GM10266 (cell line): Measurements from ENCODE around the gene ZNF14.

ENCODE experiments used
- DNase-seq: peaks from one replicate; pipeline ENCODE4 v3.0.0; 2012; ENCODE audit errors: extremely low spot score
- TF ChIP-seq, protein P1 (sequence below): IDR thresholded peaks from 2 replicates; pipeline ENCODE4 v1.5.1; 2012; ENCODE audit warnings: mild to moderate bottlenecking, low read depth; ENCODE audit not compliant: control insufficient read depth, insufficient read depth; ENCODE audit errors: missing control alignments

Gene ZNF14

DNA sequence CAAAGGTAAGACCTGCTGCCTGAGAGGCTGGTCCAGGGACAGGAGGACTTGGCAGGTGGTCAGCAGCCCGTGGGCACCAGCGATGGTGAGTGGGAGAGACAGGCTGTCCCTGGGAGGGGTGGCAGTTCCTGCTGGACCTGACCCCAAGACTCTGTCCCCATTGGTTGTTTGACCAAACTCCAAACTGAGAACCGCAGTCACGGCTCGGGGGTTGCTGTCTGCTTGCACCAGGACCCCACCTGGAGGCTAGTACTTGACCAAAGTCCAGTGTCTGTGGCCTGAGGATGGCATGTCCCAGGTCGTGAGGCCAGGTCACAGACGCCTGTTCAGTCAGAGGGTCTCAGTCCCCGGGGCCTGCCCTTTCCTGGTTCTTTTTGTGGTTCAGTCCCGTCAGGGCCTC is 9.9 kb upstream of the ZNF14 start:
- no peak for DNase-seq
- TF ChIP-seq, protein P1, sequence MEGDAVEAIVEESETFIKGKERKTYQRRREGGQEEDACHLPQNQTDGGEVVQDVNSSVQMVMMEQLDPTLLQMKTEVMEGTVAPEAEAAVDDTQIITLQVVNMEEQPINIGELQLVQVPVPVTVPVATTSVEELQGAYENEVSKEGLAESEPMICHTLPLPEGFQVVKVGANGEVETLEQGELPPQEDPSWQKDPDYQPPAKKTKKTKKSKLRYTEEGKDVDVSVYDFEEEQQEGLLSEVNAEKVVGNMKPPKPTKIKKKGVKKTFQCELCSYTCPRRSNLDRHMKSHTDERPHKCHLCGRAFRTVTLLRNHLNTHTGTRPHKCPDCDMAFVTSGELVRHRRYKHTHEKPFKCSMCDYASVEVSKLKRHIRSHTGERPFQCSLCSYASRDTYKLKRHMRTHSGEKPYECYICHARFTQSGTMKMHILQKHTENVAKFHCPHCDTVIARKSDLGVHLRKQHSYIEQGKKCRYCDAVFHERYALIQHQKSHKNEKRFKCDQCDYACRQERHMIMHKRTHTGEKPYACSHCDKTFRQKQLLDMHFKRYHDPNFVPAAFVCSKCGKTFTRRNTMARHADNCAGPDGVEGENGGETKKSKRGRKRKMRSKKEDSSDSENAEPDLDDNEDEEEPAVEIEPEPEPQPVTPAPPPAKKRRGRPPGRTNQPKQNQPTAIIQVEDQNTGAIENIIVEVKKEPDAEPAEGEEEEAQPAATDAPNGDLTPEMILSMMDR = no peak

DNA sequence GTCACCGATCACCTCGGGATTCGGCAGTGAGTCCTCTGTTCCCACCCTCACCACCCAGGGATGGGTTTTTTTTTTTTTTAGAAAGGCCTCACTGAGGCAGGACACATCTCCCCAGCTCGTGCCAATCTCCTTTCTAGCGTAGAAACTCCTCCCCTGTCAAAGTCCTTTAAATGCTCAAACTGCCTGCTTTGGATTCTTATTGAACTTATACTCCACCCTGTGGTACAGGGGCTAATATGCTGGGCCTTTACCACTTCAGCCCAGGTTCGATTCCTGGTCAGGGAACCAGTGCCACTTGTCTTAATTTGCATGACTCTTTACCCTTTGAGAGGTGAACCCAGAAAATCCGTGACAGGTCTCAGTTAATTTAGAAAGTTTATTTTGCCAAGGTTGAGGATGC is 8.3 kb upstream of the ZNF14 start:
- TF ChIP-seq, protein P1 = no peak
- no peak for DNase-seq

DNA sequence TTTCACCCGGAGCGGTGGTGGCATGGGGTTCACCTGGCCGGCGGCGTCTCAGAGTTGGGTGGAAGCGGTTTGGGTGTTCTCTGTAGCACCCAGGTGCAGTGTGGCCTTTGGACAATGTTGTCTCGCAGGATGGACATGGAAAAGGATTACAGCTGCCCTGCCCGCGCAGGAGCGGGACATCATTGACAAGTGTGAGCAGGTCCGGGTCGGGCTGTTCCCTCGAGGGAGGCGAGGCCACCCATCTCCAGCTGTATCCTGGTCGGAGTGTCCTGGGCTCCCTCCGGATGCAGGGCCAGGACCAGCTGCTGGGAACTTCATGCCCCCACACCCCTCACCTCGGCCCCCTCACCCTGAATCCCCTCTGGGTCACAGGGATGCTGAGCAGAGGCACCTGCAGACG is 7.8 kb upstream of the ZNF14 start:
- no peak for DNase-seq
- TF ChIP-seq, protein P1 = no peak

DNA sequence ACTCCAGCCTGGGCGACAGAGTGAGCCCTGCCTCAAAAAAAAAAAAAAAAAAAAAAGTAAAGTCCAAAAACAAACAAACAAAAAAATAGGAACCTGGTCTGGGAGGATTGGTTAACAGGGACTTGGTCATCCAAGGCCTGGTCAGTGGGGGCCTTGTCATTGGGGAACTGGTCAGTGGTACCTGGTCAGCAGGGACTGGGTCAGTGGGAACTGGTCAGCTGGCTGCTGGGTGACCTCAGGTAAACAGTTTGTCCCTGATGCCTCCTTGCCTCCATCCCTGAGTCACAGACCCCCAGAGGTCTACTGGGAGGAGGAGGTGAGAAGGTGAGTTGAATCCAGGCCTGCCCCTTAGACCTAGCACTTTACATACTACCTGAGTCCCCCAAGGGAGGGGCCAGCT is 5.7 kb upstream of the ZNF14 start:
- DNase-seq = no peak
- TF ChIP-seq, protein P1 = no peak

DNA sequence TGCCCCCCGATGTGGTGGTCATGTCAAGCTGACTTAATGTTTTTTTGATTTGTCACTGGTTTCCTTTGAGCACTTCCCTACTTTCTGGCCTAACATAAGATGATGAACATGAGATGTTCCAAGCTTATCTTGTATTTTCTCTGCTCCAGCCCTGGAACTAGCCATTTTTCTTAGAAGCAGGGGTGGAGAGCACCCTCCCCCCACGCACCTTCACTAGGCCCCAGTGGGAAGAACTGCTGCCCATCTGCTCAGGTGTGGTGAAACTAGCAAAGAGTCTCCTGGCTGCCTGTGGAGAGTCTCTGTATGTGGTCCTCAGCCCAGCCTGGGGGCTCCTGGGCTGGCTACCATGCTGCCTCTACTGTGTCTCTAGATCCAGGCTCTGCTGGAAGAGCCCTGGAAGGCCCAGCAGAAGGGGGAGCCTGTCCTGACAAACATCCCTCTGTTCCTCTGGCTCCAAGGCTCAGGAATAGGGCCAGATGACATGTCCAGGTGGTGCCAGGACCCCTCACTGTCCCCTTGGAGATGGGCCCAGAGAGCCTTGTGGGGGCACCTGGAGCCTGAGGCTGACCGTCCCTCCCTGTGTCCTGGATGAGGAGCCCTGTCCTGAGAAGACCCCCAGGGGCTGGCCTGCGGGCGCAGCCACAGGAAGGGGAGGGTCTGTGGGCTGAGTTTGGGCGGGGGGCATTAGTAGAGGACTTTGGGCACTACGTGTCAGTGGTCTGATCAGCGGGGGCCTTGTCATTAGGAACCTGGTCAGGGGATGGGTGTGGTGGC is 4.8 kb upstream of the ZNF14 start:
- DNase-seq = no peak
- TF ChIP-seq, protein P1 = no peak

DNA sequence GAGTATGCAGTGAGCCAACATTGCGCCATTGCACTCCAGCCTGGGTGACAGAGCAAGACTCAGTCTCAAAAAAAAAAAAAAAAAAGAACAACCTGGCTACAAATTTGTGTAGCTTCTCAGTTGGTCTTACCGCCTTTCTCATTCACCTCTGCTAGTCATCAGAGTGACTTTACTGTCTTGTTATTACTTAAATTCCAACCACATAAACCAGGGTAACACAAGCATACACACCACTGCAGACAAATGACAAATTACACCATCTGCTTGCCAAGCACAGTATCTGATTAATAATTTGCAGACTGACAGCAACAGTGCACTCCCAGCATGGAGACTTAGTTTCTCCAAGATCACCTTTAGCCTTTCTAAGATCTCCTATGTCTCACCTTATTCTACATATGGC is 11.0 kb downstream of the ZNF14 start:
- TF ChIP-seq, protein P1 = no peak
- DNase-seq = no peak

DNA sequence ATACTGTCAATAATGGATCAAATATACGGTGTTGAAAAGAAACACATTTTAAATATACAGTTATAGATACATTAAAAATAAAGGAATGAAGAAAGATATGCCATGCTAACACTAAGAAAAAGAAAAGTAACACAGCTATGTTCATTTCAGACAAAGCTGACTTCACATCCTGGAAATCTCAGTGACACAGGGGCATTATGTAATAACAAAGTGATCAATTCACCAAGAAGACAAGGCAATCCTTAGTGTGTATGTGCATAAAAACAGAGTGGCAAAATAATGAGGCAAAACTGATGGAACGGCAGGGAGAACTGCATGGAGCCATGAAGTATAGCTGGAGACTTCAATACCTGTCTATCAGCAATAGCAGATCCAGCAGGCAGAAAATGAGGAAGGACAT is 13.1 kb downstream of the ZNF14 start:
- TF ChIP-seq, protein P1 = no peak

More for the DNA sequence above, 13.1 kb downstream of the ZNF14 start:
- no peak for DNase-seq
